Measurements from ENCODE around the gene SPEG. TPM values are rescaled to one million over a fixed set of nuclear protein-coding genes. Genes with fewer than 3 reads are reported as not detected.
"Not testable (repeated sequence)": the region's sequence is repeated elsewhere in the genome, so short reads cannot be mapped to it uniquely, and the experiment has no call there.

The SPEG gene
- total RNA-seq, 1 donor from 2014 or later: 0.32 TPM

- intact Hi-C loops (cut with micrococcal nuclease): no loop called here
Observed at GRCh38 chr2:219404291-219404910, 30.2 kb upstream of the SPEG start.

GRCh38 chr2:219404954-219405353 is 29.7 kb upstream of the SPEG start:
- intact Hi-C loops (cut with micrococcal nuclease): no loop called here

- intact Hi-C loops (cut with micrococcal nuclease): no loop called here
Observed at GRCh38 chr2:219405451-219405850, 29.2 kb upstream of the SPEG start.

DNA sequence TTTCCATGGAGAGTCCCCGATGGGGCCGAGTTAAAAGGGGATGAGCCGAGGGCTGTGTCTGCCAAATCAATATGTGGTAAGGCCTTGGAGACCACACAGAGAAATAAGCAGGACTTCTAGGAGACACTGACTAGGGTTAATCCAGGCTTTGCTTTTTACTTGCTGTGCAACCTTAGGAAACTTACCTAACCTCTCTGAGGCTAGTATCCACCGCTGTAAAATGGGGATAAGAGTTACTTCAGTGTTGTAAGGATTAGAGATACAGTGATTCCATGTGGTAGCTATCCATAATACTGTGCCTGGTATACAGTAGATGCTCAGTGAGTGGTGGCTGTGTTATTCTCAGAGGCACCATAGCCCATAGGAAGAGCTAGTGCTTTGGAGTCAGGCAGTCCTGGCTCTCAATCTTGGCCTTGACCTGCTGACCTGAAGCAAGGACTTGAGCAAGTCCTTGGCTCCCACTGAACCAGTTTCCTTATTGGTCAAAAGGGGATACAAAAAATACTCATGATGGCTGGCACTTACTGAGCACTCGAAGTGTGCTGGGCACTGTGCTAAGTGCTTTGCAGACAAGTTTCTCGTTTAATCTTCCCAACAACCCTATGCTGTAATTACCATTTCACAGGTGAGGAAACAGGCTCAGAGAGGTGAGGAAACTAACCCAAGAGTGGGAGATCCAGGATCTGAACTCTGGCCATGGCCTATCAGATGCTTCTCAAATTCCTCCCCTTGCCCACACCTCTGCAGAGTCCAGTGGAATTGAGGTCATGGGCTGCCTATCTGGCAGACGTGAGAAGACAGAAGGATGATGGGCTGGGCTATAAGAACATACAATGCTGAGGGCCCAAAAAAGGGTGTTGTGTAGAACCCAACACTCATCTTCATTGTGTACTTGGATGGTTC is 28.4 kb upstream of the SPEG start:
- intact Hi-C loops (cut with micrococcal nuclease): no loop called here

GRCh38 chr2:219406861-219407230 is 27.8 kb upstream of the SPEG start:
- intact Hi-C loops (cut with micrococcal nuclease): no loop called here

GRCh38 chr2:219407343-219407742 is 27.3 kb upstream of the SPEG start:
- intact Hi-C loops (cut with micrococcal nuclease): not testable (repeated sequence)

GRCh38 chr2:219408204-219408603 is 26.4 kb upstream of the SPEG start:
- intact Hi-C loops (cut with micrococcal nuclease): no loop called here

GRCh38 chr2:219408631-219409030 is 26.0 kb upstream of the SPEG start:
- intact Hi-C loops (cut with micrococcal nuclease): no loop called here

DNA sequence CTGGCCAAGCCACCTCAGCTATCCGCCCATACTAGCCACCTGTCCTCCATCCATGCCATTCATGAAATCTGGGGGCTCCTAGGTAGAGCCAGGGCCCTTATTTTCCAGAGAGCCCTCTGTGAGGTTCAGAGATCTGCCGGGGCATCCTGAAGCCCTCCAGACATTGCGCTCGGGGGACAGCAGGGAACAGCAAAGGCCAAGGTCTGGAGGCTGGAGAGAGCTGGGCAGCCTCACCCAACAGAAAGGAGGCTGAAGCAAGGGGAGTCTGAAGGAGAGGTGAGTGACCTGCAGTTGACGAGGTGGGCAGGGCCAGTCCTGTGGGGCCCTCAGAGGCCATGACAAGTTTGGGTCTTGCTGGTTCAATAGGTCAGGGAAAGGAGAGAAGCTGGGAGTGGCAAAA is 25.0 kb upstream of the SPEG start:
- intact Hi-C loops (cut with micrococcal nuclease): no loop called here

DNA sequence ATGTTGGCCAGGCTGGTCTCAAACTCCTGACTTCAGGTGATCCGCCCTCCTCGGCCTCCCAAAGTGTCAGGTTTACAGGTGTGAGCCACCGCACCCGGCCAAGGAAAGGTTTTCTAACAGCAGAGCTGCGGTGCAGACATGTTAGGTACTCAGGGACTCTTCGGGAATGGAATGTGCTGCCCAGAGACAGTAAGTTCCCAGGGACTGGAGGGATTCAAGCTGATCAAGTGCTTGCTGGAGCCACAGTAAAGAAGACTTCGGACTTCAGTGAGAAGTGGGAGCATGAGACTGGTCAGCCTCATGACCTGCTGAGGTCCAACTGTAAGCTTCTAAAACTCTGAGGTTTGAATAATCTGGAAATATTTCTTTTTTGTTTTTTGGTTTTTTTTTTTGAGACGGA is 24.3 kb upstream of the SPEG start:
- intact Hi-C loops (cut with micrococcal nuclease): no loop called here

DNA sequence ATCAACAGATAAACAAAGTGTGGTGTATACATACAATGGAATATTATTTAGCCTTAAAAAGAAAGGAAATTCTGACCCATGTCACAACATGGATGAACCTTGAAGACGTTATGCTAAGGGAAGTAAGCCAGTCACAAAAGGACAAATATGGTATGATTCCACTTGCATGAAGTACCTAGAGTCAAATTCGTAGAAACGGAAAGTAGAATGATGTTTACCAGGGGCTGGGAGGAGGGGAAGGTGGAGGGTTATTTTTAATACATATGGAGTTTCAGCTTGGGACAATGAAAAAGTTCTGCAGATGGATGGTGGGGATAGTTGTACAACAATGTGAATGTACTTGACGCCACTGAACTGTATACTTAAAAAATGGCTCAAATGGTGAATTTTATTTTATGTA is 19.8 kb upstream of the SPEG start:
- intact Hi-C loops (cut with micrococcal nuclease): no loop called here

GRCh38 chr2:219415580-219416234 is 18.9 kb upstream of the SPEG start:
- intact Hi-C loops (cut with micrococcal nuclease): no loop called here

- intact Hi-C loops (cut with micrococcal nuclease): no loop called here
Observed at GRCh38 chr2:219416235-219416602, 18.4 kb upstream of the SPEG start.

GRCh38 chr2:219416938-219417337 is 17.7 kb upstream of the SPEG start:
- intact Hi-C loops (cut with micrococcal nuclease): no loop called here

- intact Hi-C loops (cut with micrococcal nuclease): no loop called here
Observed at GRCh38 chr2:219417374-219417773, 17.3 kb upstream of the SPEG start.

GRCh38 chr2:219418155-219419011 is 16.3 kb upstream of the SPEG start, which contains the start of gene DES:
TSS of gene DES (plus strand) at chr2:219418377. CDS start at chr2:219418463, 86 bp downstream.
- intact Hi-C loops (cut with micrococcal nuclease): no loop called here

DNA sequence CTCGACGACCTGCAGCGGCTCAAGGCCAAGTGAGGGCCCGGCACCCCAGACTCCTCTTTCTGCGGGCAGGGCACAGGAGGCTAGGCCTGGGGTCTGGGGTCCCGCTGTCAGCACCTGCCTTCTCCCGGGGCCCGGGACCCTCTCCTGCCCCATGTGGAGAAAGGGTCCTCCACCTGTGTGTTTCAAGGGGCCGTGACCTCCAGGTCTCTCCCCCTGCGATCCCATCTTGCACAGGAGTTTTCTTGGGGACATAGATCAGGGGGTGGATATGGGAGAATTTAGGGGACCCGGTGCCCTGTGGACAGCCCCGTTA is 15.7 kb upstream of the SPEG start:
- intact Hi-C loops (cut with micrococcal nuclease): no loop called here

DNA sequence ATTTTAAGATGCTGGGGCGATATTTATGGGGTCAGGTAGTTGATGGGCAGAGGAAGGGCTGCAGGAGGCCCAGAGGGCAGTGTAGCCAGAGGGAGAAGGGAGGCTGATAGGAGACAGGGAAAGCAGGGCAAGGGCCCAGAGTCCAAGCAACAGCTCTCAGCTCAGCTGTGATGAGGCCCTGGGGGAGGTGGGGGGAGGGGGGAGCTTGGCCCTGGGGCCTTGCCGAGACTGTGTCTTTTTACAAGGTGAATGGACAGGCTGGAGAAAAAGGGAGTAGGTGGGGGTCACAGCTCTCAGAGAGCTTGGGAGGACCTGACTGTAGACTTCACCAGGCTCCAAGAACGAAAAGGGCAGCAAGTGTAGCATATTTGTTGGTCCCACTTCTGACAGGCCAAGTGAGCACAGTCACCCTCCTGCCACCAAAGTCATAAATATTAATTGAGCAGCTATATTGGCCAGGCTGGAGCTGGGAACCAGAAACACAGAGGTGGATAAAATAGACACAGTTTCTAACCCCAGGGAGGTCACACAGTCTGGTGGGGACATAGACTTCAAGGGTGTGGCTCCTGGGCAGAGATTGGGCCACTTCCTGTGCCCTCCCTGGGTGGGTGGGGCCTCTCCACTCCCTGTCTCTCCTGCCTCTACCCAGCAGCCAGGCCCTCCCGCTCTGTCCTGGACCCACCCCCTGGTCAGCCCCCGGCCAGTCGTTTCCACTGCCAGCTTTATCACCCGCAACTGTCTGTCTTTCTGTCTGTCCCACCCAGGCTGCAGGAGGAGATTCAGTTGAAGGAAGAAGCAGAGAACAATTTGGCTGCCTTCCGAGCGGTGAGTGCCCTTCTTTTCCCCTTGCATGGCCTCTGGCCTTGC is 15.1 kb upstream of the SPEG start:
- intact Hi-C loops (cut with micrococcal nuclease): no loop called here

DNA sequence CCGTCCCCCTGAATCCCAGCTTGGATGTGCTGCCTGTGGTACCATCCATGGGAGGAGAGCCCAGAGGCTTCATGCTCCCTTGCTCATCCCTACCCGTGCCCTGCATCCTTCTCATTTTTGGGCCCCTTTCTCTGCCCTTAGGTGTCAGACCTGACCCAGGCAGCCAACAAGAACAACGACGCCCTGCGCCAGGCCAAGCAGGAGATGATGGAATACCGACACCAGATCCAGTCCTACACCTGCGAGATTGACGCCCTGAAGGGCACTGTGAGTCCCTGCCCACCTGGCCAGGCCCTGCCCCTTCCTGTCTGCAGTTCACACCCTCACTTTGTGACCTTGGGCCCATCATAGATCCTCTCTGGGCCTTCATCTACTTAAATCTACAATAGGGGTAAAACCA is 14.0 kb upstream of the SPEG start:
- intact Hi-C loops (cut with micrococcal nuclease): no loop called here

DNA sequence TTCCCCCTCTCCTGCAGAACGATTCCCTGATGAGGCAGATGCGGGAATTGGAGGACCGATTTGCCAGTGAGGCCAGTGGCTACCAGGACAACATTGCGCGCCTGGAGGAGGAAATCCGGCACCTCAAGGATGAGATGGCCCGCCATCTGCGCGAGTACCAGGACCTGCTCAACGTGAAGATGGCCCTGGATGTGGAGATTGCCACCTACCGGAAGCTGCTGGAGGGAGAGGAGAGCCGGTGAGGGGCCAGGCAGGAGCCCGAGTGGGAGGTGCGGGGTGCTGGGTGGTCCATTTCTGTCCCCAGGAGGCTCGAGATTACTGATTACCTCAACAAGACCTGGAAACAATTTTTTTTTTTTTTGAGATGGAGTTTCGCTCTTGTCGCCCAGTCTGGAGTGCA is 13.3 kb upstream of the SPEG start:
- intact Hi-C loops (cut with micrococcal nuclease): no loop called here
